IPS-11a (cell line): ENCODE data around the gene SYNGR3.
"Not testable (repeated sequence)": the region's sequence is repeated elsewhere in the genome, so short reads cannot be mapped to it uniquely, and the experiment has no call there.

Experiments used
- H3K4me3 ChIP-seq: one replicate; pipeline ENCODE4 v1.5.1; 2013; ENCODE audit warnings: low read depth, low read length, control low read depth

The SYNGR3 gene

DNA sequence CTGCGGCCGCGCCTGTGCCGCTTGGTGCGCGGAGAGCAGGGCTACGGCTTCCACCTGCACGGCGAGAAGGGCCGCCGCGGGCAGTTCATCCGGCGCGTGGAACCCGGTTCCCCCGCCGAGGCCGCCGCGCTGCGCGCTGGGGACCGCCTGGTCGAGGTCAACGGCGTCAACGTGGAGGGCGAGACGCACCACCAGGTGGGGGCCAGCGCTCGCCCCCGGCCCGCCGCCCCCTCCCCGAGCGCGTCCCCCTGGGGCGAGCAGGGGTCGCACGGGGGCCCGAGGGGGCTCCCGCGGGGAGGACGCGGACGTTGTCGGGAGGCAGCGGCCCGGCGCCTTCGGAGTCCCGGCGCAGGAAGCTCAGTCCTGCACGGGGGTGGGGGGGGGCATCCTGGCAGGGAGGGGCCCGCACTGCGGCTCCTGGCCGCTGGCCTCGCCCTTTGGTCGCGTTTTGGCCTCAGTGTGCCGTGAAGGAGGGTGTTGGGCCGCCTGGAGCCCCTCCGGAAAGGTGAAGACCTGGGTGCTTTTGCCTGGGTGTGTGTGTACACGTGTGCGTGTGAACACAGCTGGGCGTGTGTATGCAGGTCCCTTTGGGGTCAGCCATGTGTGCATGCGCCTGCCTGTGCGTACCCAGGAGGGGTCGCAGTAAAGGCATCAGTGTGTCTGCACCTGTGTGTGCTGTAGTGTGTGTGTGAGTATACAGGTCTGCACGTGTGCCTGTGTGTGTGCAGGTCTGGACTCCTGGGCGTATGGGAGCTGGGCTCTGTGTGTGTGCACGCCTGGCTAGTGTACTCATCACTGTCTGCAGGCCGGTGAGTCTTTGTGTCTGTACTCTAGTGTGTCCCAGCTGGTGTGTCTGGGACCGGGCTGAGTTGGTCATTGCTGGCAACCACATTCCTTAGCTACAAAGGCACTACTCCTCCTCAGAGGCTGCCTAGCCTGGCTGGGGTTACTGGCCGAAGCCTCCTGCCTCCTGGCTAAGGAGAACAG lies 37.5 kb downstream of the SYNGR3 start:
- peak overlapping the region; percentile 17 for H3K4me3 ChIP-seq

- no peak overlapping the region for H3K4me3 ChIP-seq
These were observed 38.4 kb downstream of the SYNGR3 start for GRCh38 chr16:2028146-2028545.

DNA sequence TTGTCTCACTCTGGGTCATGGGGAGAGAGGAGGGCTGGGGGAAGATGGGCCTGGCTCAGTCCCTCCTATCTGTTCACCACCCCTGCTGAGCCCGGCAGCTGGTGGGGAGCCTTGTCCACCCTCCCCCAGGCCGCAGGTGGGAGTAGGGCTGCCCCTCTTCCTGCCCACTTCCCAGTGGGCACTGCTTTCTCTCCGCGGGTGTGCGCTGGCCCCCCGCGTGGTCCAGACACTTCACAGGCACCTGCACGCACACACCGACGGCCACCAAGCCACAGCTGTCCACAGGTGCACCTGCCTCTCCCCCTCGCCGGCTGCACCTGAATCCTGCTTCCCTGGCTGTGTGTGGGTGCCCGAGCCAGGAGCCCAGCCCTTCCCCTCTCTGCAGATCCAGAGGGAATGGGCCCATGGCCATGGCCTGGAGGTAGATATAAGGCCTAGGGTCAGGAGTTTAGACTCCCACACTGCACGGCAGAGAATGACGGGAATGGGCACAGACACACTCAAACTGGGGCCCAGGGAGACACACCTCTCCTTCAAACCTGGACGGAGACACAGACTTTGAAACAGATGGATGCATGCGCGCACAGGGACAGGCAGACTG lies 39.0 kb downstream of the SYNGR3 start:
- no peak overlapping the region for H3K4me3 ChIP-seq

GRCh38 chr16:2029350-2029749 lies 39.6 kb downstream of the SYNGR3 start:
- H3K4me3 ChIP-seq: no peak overlapping the region

DNA sequence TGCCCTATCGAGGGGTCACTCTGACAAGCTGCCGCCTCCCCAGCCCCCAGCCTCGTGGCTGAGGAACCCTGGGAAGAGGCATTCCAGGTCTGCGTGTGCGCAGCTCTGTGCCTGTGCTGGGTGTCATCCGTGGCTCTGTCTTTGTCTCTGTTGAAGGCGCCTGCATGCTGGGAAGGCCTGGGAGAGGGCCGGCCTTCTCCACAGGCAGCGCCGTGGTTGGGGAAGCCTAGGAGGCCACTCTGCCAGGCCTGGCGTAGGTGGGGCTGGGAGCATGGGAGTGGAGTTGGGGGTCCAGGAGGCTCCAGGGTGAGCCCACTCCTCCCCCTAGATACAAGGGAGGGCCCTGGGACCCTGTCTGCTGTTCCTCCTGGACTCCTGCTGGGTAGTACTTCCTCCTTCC lies 40.3 kb downstream of the SYNGR3 start:
- H3K4me3 ChIP-seq: no peak overlapping the region

DNA sequence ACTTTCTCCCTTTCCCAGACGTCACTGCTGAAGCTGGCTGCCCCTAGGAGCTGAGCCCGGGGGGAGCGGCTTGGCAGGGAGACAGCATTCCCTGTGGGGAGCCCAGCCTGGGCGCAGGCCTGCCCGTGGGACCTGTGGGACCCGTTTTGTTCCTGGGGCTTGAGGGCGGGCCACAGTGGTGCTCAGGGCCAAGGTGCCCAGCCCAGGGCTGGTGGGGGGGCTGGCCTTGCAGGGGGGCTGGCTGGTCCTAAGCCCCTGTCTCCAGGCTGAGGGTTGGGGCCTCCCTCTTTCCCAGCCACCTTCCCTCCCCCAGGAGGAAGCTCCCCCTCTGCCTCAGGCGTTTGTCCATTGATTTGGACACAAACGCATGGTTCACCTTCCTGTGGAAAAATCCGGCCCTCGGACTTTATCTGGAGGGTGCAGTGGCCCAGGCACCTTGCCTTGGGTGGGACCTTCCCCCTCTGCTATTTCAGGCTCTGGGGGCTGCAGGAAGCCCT lies 41.4 kb downstream of the SYNGR3 start:
- H3K4me3 ChIP-seq: no peak overlapping the region

GRCh38 chr16:2032285-2033056 lies 42.7 kb downstream of the SYNGR3 start:
- H3K4me3 ChIP-seq: no peak overlapping the region

GRCh38 chr16:2033057-2033908 lies 43.5 kb downstream of the SYNGR3 start:
- no peak overlapping the region for H3K4me3 ChIP-seq

GRCh38 chr16:2033909-2034695 lies 44.3 kb downstream of the SYNGR3 start:
- not testable (repeated sequence) for H3K4me3 ChIP-seq

- no peak overlapping the region for H3K4me3 ChIP-seq
These were observed 45.1 kb downstream of the SYNGR3 start for GRCh38 chr16:2034696-2035430.

- H3K4me3 ChIP-seq: no peak overlapping the region
These were observed 45.8 kb downstream of the SYNGR3 start for GRCh38 chr16:2035431-2036199.

DNA sequence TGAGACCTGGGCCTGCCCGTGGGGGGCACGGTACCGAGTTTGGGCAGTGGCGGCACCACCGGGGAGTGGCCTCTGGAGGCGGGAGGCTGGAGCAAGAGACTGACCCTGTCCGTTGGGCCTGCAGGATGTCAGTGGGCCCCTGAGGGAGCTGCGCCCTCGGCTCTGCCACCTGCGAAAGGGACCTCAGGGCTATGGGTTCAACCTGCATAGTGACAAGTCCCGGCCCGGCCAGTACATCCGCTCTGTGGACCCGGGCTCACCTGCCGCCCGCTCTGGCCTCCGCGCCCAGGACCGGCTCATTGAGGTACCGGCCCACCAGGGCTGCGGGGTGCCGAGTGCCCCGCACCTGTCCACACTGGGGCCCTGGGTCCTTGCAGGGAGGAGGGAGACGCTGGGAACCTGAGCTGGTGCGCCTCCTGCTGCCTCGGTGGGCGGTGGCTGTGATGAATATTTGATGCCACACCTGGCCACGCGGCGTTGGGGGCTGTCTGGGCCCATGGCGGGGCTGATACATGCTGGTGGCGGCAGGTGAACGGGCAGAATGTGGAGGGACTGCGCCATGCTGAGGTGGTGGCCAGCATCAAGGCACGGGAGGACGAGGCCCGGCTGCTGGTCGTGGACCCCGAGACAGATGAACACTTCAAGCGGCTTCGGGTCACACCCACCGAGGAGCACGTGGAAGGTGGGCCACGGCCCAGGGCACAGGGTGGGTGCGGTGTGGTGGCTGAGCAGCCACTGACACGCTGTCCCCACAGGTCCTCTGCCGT lies 46.6 kb downstream of the SYNGR3 start:
- H3K4me3 ChIP-seq: no peak overlapping the region

DNA sequence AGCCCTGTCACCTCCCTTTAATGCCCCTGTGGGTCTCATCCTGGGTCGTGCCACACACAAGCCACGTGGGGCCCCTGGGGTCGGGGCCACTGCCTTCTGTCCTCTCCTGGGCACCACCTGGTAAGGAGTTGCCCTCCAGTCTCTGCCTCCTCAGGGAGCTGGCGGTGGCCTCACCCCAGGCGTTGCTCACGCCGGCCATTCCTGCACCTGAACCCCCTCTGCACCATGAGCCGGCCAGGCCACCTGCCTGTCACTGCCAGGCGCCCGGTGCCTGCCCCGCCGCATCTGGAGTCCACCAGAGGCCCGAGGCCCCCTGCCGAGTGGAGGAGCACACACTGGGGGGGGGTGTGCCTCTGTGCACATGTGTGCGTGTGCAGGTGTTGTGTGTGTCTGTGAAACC lies 47.3 kb downstream of the SYNGR3 start:
- H3K4me3 ChIP-seq: no peak overlapping the region

- no peak overlapping the region for H3K4me3 ChIP-seq
These were observed 48.0 kb downstream of the SYNGR3 start for GRCh38 chr16:2037647-2038381.

DNA sequence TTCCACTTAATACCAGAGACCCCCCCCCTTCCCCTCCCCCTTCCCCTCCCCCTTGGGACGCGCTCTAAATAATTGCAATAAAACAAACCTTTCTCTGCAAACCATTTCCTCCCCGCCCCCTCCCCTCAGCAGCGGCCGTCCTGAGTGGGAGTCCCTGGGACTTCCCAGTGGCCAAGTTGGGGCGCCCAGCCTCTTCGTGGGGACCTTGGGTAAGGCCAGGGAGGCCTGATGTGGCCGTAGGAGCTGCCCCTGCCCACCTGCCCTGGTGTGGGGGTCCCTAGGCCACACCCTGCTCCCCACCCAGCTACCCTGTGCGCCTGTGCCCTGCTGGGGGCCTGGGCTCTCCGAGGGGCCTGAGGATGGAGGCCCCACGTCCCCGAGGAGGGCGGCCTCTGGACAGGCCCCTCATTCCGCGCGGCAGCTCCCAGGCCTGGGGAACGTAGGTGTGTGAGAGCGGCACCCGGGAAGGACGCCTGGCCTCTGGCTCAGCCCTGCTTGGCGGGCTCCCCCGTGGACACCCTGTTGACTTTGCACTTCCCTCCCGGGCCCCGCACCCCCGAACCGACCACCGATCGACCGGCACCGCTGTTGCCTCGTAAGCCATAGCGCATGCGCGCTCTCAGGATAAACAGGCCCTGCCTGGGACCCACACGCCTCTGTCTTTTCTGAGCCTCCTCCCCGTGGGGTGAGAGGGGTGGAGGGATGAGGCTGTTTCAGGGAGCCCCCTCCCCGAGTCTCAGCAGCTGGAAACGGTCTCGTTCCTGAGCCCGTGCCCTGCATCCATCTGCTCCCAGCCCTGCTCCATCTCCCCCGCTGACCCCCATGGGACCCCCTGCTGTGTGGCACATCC lies 48.8 kb downstream of the SYNGR3 start:
- H3K4me3 ChIP-seq: no peak overlapping the region
